ENCODE measurements around the gene ADAMTSL1. TPM values are rescaled to one million over a fixed set of nuclear protein-coding genes. Genes with fewer than 3 reads are reported as not detected.

The ADAMTSL1 gene
- total and polyA plus RNA-seq, 2 of the 13 experiments (the other 11 are each of a cell fraction or from before 2014, with no cell fraction given), result not detected

DNA sequence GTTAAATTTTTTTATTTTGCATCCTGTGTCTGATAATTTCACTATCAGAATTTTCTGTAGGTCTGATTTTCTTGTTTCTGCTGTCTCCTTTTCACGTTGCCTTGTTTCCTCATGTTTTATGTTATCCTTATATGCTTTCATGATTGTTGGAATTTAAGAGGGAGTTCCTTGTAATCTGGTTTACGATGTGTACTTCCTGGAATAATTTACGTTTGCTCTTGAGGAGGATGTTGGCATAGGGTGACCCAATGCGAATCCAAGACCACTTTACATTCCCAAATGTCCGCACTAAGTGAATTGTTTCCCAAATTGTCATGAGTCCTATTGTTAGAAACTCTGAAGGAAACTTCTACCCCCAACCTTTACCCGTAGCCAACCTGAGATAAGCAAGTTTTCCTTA lies 80.3 kb downstream of the ADAMTSL1 start (continued):
- TF ChIP-seq FLYWCH1 (CRISPR knock-in tag; IDR thresholded peaks at IDR 0.05), result no peak

DNA sequence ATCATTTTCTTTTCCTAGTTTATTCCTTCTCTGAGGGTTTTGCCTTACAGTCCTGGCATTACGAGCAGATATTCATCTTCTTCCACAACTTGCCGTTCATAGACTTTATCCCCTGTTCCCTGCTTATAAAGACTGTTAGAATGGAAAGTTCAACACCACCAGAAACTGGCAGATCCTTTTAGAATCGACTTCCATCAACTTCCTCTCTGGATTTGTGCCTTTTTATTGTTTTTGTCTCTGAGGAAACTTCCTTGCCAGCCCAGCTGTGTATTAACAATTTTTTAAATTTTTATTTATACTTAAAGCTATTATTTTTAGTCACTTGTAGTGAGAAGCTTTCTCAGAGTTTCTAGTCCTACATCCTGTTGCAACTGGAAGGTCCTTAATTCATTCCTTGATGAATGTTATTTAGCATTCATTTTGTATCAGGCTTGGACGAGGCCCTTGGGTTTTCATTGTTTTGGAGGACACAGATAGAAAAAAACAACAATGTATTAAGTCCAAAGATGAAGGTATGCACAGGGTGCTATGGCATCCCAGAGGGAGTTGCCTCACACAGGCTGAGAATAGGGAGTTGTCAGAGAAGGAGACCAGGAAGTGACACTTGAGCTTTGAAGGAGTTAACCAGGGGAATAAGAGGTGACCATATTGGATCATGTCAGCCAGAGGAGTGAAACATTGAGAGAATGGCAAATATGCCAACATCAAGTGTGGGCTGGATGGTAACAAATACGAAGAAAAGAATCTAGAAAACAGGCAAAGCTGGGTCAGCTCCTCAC lies 81.3 kb downstream of the ADAMTSL1 start:
- WGBS (ENCODE audit: low lambda C conversion rate), result under 1% methylated on average over 5 of the region's 5 CpGs
- DNase-seq (ENCODE audit: low spot score), result no peak
- Histone ChIP-seq H4K20me1 (ENCODE audit: insufficient read depth, low read length) (no peaks in the 10 kb centered on the region), H3K4me1 (ENCODE audit: insufficient read depth, low read length) (no peaks in the 10 kb centered on the region), H3K27me3 (ENCODE audit: control insufficient read depth in 1 of 2, insufficient read depth in 2 of 2, low read length in 2 of 2) (no peaks in the 10 kb centered on the region), H3K79me2 (ENCODE audit: insufficient read depth, low read length) (no peaks in the 10 kb centered on the region), H3K9ac (ENCODE audit: insufficient read depth, low read depth, low read length) (no peak overlapping the region), H3K4me2 (ENCODE audit: low read depth, low read length) (no peak overlapping the region), H3K4me3 (replicated peaks in 1 of 3; ENCODE audit: insufficient read depth in 1 of 3, low read depth in 2 of 3, low read length in 3 of 3) (no peak overlapping the region), H3K27ac (ENCODE audit: extremely low read length, insufficient read depth, low read length) (no peak overlapping the region), H3K36me3 (replicated peaks in 1 of 2; ENCODE audit: control insufficient read depth in 1 of 2, insufficient read depth in 2 of 2, low read length in 2 of 2) (no peaks in the 10 kb centered on the region), H2AFZ (ENCODE audit: low read length) (no peak overlapping the region), H3K9me3 (ENCODE audit: low read length) (no peaks in the 10 kb centered on the region)
- intact Hi-C loops (cut with micrococcal nuclease; ENCODE audit: unreplicated experiment), result no loop called here
- CTCF ChIA-PET (ENCODE audit: low intra/inter-chr PET ratio, low total read pairs), result no interaction called here
- TF ChIP-seq MIXL1 (CRISPR knock-in tag; IDR thresholded peaks at IDR 0.05) (no peak), ZNF343 (CRISPR knock-in tag; IDR thresholded peaks at IDR 0.05) (no peak), HDAC2 (CRISPR knock-in tag; IDR thresholded peaks at IDR 0.05) (no peak), CENPX (CRISPR knock-in tag; IDR thresholded peaks at IDR 0.05) (no peak), AKAP8 (CRISPR knock-in tag; IDR thresholded peaks at IDR 0.05) (no peak), RFX1 (IDR thresholded peaks at IDR 0.05) (no peak), ZNF180 (CRISPR knock-in tag; IDR thresholded peaks at IDR 0.05; ENCODE audit: borderline replicate concordance, low read depth) (no peak), SMAD3 (CRISPR knock-in tag; IDR thresholded peaks at IDR 0.05) (no peak), ZNF619 (CRISPR knock-in tag; IDR thresholded peaks at IDR 0.05) (no peak), KMT2A (CRISPR knock-in tag; IDR thresholded peaks at IDR 0.05) (no peak)
- no TSS peak for BruUV-seq (replicated peaks)
- ATAC-seq, result no peak
- in situ Hi-C loops (cut with HindIII; ENCODE audit: extremely low pct_ligation_motif_present, low pct_unique_long_range_greater_than_20kb), result loop anchor here (10.0 kb wide), 1 partner anchor 60 kb away; no protein-coding TSS in a partner anchor
- POLR2A ChIA-PET, result no interaction called here
- no peak for FAIRE-seq

Measured in HepG2 (cell line).